Measurements from ENCODE around the gene IGFL3.
"Not testable (repeated sequence)": the region's sequence is repeated elsewhere in the genome, so short reads cannot be mapped to it uniquely, and the experiment has no call there.

IGFL3 gene

DNA sequence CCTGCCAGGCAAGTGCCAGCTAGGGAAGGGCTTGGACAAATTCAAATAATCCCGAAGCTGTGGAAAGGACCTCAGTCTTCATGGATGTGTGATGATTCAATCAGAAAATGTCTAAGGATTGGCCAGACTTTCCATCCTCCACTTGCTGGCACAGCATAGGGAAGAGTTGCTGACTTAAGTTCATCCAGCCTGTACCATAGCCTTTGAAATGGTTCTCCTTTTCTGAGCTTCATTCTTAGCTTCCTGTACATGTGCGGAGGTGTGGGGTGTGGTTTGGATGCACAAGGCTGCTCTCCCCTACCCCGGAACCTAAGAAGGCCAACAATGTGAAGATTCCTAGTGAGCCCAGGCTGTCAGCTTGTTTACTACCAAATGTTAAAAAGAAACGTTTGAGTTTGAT lies 959 bp upstream of the IGFL3 start:
- DNase-seq (ENCODE audit: low spot score): no peak

DNA sequence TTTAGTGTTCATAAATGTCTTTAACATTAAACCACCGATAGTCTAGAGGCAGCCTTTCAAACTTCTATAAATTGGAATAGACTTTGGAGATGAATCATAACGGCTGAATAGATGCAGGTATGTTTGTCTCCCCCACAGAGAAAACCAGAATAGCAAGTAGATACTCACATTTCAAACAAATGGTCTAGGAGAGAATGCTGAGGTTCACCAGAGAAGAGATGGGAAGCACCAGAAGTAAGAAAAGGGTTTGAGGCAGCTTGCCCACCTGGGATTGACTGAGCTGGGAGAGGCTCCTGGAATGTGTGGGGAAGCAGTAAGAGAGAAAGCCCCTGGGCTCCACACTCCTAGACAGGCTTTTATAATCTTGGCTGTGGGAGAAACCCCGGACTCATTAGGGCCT lies 6.4 kb downstream of the IGFL3 start:
- DNase-seq (ENCODE audit: low spot score): no peak

DNA sequence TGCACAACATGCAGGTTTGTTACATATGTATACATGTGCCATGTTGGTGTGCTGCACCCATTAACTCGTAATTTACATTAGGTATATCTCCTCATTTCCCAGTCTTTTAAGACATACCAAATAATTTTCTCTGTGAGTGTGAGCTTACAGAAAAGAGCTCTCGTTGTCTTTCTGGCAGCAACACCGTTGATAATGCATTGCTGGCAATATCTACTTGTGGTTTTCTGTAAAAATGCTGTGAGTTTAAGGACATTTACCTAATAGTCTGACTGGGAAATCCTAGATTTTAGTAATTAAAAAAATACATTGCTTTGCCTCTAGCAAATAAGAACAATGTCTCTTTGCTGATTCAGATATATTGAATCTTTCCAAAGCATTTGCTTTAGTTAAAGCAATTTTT lies 8.4 kb downstream of the IGFL3 start:
- no peak for DNase-seq (ENCODE audit: low spot score)

DNA sequence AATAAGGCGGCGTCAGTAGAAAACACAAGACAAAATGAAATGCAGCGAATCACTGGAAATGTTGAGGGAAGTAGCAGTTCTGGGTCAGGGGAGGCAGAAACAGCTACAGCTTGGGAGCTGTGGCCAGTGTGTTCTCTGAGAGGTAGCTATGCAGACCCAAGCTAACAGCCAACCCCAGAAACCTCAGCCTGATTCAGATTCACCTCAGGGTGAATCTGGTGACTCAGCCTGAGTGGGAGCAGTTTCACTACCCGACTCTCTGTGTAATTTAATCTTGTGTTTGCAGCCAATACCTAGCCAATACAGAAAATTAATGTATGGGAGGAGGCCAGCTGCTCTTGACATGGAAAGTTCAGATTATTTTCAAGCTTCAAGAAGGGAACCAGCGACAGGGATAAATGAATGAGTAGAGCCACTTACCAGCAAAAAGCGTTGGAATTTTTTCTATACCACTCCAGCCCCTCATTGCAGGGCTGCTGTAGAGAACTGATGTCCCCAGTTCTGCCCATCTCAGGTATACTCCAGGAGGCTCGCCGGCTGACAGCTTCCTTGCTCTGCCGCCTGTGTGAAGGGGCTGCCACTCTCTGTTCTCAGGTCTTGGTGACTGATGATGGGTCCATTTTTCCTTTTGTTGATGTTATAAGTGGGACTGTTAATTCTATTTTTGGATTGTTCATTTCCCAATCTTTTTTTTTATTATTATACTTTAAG lies 8.9 kb downstream of the IGFL3 start:
- peak; percentile 59 for DNase-seq (ENCODE audit: low spot score)

DNA sequence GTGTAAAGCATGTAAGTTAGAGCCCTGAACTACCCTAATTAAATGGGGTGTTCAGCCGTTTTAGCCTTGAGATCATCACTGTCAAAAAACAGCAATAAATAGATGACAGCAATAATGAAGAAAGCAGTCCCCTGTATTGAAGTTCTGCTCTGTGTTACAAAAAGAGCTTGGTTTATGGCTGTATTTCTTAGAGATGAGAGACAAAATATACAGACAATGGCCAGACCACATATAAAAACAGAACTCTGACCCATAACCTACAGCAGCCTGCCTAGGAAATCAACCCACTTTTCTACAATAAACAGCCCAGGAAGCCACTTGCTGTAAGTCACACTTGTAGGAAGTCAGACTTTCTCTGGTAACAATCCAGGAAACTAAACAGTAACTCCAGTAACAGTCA lies 10.8 kb downstream of the IGFL3 start:
- DNase-seq (ENCODE audit: low spot score): no peak

DNA sequence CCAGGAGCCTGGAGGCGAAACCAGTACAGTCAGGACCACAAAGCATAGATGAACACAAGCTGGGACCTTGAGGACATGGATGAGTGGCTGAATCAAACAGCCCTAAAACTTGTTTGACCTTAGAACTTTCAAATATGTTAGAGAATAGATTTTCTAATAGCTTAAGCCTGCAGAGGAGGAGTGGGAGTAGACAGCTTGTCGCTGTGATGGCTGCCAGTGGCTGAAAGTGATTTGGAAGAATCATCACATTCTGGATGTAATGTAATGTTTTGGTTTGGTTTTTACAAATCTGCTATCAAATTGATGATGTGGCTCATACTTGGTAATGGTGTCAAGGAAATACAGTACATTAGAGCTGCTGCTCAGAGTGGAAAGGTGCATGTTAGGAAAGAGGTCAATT lies 12.0 kb downstream of the IGFL3 start:
- no peak for DNase-seq (ENCODE audit: low spot score)

DNA sequence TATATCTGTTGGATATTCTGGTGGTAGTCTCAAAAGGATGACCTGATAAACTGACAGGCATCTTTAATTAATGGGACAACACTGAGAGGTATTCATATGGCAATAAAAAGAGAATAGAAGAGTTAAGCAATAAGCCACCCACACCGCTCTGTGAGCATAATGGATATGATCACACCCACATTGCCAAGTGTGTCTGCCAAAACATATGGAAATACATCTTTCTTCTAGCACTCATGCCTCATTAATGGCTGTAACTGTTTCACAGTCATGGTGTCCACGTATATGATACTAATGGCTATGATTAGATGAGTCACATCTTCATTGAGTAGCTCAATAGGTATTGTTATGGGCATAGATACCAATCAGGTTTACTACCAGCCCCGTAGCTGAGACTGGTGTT lies 13.1 kb downstream of the IGFL3 start:
- DNase-seq (ENCODE audit: low spot score): no peak

DNA sequence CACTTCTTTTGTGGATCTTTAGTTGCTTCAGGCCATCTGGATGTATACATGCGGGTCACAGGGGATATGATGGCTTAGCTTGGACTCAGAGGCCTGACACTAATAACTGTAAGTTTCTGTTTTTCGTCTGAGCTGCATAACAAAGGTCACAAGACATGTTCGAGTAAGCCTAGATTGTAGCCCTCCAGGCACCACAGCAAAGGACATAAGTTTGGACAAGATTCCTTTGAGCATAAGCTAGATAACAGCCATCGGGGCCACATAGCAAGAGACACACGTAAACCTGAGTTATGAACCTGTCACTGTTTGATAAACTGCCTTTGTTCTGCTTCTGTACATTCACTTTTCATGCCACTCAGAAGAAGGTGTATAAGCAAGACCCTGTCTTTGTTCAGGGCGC lies 14.6 kb downstream of the IGFL3 start:
- DNase-seq (ENCODE audit: low spot score): no peak

DNA sequence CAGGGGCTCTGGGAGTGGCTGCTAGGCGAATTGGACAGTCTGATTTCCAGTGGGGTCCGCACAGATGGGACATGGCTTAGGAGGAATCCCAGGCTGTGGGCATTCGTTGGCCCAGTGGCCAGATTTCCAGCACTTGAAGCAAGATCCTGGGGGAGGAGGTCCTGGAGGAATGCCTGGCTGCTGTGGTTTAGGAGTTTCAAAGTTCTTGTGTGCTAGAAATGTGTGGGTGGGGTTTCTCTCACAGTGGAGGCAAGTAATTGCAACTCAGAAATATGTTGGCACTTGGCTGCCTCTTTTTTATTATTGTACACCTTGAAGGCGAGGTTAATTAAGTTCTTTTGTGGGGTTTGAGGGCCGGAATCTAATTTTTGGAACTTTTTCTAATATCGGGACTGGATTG lies 17.1 kb downstream of the IGFL3 start:
- no peak for DNase-seq (ENCODE audit: low spot score)

DNA sequence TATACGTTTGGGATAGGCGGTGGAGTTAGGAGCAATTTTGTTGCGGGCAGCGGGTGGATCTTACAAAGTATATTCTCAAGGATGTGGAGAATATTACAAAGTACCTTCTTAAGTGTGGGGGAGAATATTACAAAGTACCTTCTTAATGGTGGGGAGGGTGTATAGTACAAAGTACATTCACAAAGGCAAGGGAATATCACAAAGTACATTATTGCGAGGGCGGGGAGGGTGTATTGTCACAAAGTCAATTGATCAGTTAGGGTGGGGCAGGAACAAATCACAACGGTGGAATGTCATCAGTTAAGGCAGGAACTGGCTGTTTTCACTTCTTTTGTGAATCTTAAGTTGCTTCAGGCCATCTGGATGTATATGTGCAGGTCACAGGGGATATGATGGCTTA lies 22.2 kb downstream of the IGFL3 start:
- DNase-seq (ENCODE audit: low spot score): not testable (repeated sequence)

DNA sequence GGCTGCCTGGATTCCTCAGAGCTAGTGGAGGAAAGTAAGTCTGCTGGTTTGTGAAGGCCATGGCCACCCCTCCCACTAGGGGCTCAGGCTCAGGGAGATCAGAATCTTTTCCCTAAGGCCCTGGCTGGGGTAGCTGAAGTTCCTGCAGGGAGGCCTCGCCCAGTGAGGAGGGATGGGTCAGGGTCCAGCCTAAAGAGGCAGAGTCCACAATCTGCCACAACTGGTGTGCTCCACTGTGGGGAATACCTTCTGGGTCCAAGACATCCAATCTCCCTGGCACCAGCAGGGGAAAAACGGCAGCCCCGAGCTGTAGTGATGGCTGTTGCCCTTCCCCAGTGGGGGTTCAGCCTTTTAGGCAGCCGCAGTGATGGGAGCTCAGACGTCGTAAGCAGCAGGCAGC lies 23.2 kb downstream of the IGFL3 start:
- DNase-seq (ENCODE audit: low spot score): no peak

DNA sequence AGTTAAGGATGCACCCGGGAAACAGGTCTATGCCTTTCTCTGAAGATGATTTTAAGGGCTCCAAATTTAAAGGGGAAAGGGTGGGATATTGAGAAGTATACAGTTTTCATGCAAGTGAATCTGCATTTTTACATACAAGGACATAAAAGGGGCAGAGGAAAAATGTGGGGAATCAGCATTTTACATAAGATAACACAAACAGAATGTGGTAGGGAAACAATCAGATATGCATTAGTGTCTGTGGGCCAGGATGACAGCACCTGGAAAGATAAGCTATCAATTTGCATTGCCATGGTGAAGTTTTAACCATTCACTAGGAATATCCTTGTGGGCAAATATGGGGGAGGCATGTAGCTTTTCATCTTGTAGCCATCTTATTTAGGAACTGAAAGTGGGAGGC lies 24.1 kb downstream of the IGFL3 start:
- no peak for DNase-seq (ENCODE audit: low spot score)

DNA sequence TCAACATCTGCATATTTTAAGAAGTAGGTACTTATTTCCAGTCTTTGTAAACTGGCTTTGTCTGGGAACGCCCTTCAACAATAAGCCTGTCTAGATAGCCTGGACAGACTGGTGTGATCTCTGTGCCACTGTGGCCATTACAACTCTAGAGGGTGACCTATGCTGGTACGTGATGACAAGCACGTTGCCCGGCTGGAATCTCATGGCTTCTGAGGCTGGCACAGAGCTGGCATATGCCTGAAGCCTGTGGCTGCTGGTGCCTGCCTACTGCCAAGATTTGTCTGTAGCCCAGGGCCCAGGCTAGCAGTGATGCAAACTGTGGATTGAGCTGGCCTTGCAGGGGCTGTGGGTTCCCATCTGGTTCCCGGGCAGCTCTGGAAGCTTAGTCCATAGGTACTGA lies 34.0 kb downstream of the IGFL3 start:
- DNase-seq (ENCODE audit: low spot score): no peak

DNA sequence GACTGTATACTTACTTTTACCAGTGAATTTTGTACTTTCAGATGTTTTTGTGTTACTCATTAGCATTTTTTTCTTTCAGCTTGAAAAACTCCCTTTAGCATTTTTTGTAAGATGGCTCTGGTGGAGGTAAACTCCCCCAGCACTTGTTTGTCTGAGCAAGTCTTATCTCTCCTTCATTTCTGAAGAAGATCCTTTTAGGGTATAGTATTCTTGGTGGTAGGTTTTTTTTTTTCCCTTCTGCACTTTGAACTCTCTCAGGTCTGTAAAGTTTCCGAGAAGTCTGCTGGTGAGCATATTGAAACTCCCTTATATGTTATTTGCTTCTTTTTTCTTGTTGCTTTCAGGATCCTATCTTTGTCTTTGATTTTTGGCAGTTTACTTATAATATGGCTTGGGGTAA lies 35.1 kb downstream of the IGFL3 start:
- no peak for DNase-seq (ENCODE audit: low spot score)

DNA sequence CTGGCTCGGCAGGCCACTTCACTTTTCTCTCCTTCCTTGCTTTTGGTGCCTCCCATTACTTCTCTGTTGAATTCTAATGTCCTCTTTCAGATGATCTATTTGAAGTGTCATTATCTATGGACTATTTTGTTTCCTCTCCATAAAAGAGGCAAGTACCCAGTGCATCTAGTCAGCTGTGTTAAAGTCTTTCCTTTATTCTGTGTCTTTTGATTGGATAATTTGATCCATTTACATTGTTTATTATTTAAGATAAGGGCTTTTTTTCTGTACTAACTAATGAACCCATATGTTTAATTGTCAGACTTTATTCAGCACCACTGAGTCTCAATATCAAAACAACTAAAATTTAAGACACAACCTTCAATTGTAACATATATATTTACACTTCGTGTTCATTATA lies 36.4 kb downstream of the IGFL3 start:
- DNase-seq (ENCODE audit: low spot score): no peak

DNA sequence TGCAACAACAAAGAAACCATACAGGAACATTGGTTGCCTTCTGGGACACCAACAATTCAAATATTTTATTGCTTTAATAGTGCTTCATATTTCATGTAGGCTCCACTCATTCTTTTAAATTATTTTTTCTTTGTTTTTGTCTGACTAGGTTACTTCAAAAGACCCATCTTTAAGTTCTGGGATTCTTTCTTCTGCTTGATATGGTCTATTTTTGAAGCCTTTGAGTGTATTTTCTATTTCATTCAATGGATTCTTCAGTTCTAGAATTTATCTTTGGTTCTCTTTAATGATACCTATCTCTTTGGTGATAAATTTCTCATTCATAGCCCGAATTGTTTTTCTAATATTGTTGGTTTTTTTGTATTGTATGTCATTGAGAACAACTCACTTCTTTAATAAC lies 38.6 kb downstream of the IGFL3 start:
- DNase-seq (ENCODE audit: low spot score): no peak

DNA sequence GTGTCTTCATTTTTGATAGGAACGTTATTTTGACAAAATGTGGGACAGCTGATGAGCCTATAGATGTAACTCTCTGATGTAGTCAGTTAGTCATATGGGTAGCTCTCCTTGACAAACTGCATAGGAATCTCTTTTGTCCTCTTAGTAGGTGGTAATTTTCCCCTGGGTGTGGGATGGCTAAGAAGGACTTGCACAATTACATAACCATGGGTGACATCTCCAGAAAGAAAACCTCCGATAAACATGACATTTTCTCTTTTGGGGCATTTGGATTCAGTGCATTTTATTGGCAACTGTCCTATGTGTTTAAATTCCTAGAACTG lies 41.8 kb downstream of the IGFL3 start:
- no peak for DNase-seq (ENCODE audit: low spot score)

DNA sequence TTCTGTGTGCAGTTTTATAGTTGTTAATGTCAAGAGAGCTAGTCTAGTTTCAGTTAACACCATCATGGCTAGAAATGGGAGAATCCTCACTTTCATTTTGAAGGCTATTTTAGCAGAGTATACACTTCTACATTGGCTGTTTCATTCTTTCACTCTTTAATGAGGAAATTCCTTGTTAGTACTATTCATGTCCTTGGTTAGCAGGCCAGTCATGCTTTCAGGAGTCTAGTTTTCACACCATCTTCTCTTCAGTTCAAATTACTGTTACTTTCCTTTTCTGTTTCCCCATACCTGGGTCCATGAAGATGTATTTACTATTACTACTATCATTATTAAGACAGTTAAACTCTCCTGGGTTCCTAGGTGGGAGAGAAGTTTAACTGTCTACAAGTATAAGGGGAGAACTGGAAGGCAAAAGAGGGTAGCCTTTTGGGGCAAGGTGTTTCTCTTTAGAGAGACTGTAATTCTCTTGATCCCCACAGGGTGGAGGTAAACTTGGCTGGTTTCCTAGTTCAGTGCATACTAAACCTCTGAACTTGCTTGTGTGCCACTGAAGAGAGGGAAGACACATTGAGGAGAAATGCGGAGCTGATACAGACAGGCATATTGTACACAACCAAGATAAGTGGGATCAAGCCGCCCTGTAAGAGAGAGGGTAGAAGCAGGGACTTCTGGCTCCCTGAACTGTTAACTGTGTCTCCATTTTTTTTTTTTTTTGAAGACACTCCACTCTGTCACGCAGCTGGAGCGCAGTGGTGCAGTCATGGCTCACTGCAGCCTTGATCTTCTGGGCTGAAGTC lies 42.4 kb downstream of the IGFL3 start:
- DNase-seq (ENCODE audit: low spot score): peak; percentile 48

DNA sequence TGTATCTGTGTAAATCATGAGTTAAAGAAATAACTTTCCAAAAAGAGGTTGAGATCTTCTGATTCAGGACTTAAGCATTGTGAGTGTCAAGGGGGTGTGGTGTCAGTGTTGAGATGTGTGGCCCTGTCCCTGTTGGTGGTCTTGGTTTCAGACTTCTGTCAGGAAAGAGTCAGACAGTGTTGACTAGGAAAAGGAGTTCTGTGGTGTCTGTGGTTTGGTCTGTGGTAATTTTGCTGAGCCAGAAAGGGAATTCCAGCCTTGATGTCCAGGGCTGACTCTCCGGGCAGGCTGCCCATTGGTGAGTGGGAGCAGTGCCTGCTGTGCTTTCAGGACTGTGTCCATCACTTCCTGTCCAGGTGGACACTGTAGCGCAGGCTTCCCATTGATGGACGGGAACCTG lies 43.9 kb downstream of the IGFL3 start:
- no peak for DNase-seq (ENCODE audit: low spot score)

DNA sequence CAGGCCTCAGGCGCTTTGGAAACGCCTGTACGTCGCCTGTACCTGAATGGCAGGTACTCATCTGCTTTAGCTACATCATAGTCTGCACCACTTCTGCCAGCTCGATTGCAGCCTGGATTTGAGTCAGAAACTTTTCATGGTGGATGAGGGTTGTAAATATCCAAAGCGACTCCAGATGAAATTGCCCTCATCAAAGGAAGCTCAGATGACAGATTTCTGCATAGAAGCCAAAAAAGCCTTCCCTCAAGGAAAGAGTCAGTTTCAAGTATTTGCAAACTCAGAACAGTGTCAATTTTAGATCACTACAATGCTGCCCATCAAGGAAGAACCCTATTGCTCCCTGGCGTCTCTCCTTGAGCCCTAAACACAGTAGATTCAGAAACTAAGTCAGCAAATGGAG lies 44.9 kb downstream of the IGFL3 start:
- DNase-seq (ENCODE audit: low spot score): no peak

DNA sequence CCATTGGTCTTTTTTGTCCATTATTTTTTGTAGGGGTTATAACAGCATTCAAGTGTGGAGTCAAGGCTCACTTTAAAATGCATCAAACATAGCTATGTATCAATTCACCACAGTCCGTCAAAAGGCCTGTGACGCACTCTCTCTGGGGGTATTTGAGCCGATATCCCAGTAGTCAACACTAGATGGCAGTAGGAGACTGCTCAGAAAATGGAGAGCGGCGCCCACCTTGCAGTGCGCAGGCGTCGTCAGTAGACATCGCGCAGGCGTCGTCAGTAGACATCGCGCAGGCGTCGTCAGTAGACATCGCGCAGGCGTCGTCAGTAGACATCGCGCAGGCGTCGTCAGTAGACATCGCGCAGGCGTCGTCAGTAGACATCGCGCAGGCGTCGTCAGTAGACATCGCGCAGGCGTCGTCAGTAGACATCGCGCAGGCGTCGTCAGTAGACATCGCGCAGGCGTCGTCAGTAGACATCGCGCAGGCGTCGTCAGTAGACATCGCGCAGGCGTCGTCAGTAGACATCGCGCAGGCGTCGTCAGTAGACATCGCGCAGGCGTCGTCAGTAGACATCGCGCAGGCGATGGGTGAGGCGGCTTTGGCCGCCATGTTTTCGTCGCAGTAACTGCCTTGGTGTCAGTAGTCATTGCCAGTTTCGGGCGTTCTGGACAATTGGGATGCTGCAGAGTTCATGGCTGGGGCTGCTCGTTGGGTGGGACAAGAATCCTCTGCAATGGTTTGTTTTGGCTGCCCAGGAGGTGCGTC lies 45.7 kb downstream of the IGFL3 start:
- peak; percentile 64 for DNase-seq (ENCODE audit: low spot score)

DNA sequence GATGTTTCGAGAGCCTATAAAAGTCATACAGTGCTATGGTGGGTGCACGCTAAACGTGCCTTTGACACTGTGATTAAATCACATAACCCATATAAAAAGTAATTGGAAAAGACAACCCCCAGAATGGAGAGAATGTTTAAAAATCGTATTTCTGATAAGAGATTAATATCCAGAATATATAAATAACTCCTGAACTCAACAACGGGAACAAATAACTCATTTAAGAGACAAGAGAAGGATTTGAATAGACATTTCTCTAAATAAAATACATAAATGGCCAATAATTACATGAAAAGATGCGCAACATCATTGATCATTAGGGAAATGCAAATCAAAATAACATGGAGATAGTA lies 46.7 kb downstream of the IGFL3 start:
- DNase-seq (ENCODE audit: low spot score): no peak

Data from COLO829 (cell line).